Renal cortex interstitium (tissue), 11 donors: ENCODE measurements around the gene NINJ2. TPM values are rescaled to one million over a fixed set of nuclear protein-coding genes. Genes with fewer than 3 reads are reported as not detected.

Source experiments
- DNase-seq, 11 donors: peaks; one replicate each; pipeline ENCODE4 v3.0.0-alpha.2; 2013; ENCODE audit warnings: low read depth in 9 of 11, low spot score in 4 of 11; ENCODE audit errors: extremely low read depth in 1 of 11
- polyA plus RNA-seq, 3 donors: library from polyadenylated mRNA; unstranded; fragments of 120-200 nt; gene quantifications; one replicate each; pipeline ENCODE4 v1.2.1, GENCODE V29; 2013; ENCODE audit not compliant: insufficient read length in 3 of 3

Gene NINJ2
- polyA plus RNA-seq, 3 donors: 0.89 to 2.0 (median 1.4) TPM

GRCh38 chr12:563250-563781 lies 99.9 kb downstream of the NINJ2 start:
- no peak for DNase-seq

- no peak for DNase-seq
Measured at GRCh38 chr12:562634-563033, 100.6 kb downstream of the NINJ2 start.

- no peak for DNase-seq
Measured at GRCh38 chr12:561908-562593, 101.2 kb downstream of the NINJ2 start.

GRCh38 chr12:561391-561705 lies 101.9 kb downstream of the NINJ2 start:
- no peak for DNase-seq

GRCh38 chr12:560691-561390 lies 102.4 kb downstream of the NINJ2 start:
- no peak for DNase-seq

GRCh38 chr12:559906-560455 lies 103.3 kb downstream of the NINJ2 start:
- no peak for DNase-seq

- DNase-seq: no peak
Measured at GRCh38 chr12:559208-559905, 103.9 kb downstream of the NINJ2 start.

- DNase-seq: no peak
Measured at GRCh38 chr12:558580-558979, 104.7 kb downstream of the NINJ2 start.

GRCh38 chr12:556498-556897 lies 106.7 kb downstream of the NINJ2 start:
- no peak for DNase-seq

GRCh38 chr12:554001-554285 lies 109.3 kb downstream of the NINJ2 start:
- no peak for DNase-seq

- no peak for DNase-seq
Measured at GRCh38 chr12:553216-554000, 109.8 kb downstream of the NINJ2 start.

- DNase-seq: no peak
Measured at GRCh38 chr12:552466-552865, 110.8 kb downstream of the NINJ2 start.

- DNase-seq: no peak
Measured at GRCh38 chr12:550473-551260, 112.6 kb downstream of the NINJ2 start.

- no peak for DNase-seq
Measured at GRCh38 chr12:549476-550082, 113.7 kb downstream of the NINJ2 start.

- no peak for DNase-seq
Measured at GRCh38 chr12:547883-548470, 115.3 kb downstream of the NINJ2 start.

GRCh38 chr12:546920-547845 lies 116.1 kb downstream of the NINJ2 start:
- peak in 1 of 11 donors; percentile 38 for DNase-seq
